AG09319 (cell line): ENCODE measurements around the gene SRD5A3.

Source experiments
- DNase-seq: peaks from one replicate; pipeline ENCODE4 v3.0.0-alpha.2; 2010; ENCODE audit warnings: low read depth; ENCODE audit errors: extremely low read depth
- CTCF ChIP-seq: IDR thresholded peaks from 2 replicates; pipeline ENCODE4 v1.5.1; 2011; ENCODE audit warnings: low read depth, mild to moderate bottlenecking, inconsistent platforms, low read length, moderate library complexity

SRD5A3 gene

GRCh38 chr4:55395218-55395528 is 49.1 kb downstream of the SRD5A3 start:
- peak; percentile 17 for TF ChIP-seq CTCF
- DNase-seq = no peak

GRCh38 chr4:55395529-55396307 is 49.7 kb downstream of the SRD5A3 start, which contains the start of gene TMEM165:
Gene TMEM165, plus strand, starts transcription at chr4:55395957. Its CDS starts 233 bp downstream, at chr4:55396190.
- no peak for DNase-seq
- TF ChIP-seq CTCF = no peak

GRCh38 chr4:55396308-55397125 is 50.5 kb downstream of the SRD5A3 start:
- TF ChIP-seq CTCF = no peak

GRCh38 chr4:55397126-55397436 is 51.0 kb downstream of the SRD5A3 start:
- TF ChIP-seq CTCF = no peak
- no peak for DNase-seq

More at GRCh38 chr4:55396308-55397125, 50.5 kb downstream of the SRD5A3 start:
- no peak for DNase-seq

GRCh38 chr4:55397520-55398321 is 51.7 kb downstream of the SRD5A3 start:
- no peak for TF ChIP-seq CTCF
- DNase-seq = no peak

- no peak for DNase-seq
- TF ChIP-seq CTCF = no peak
Measured at GRCh38 chr4:55398461-55398860, 52.4 kb downstream of the SRD5A3 start.

GRCh38 chr4:55398966-55399365 is 52.9 kb downstream of the SRD5A3 start:
- TF ChIP-seq CTCF = no peak

More at GRCh38 chr4:55398966-55399365, 52.9 kb downstream of the SRD5A3 start:
- DNase-seq = no peak
